Ishikawa (cell line): Measurements from ENCODE around the gene ACTG1.

ENCODE experiments used
- EP300 ChIP-seq: IDR thresholded peaks from 2 replicates; pipeline ENCODE4 v1.6.1; 2012; ENCODE audit warnings: borderline replicate concordance
- FOXM1 ChIP-seq: IDR thresholded peaks from 2 replicates; pipeline ENCODE4 v1.6.1; 2012; ENCODE audit warnings: low read depth, borderline replicate concordance
- REST ChIP-seq: IDR thresholded peaks from 2 replicates; pipeline ENCODE4 v1.6.1; 2012; ENCODE audit warnings: low read depth, mild to moderate bottlenecking
- YY1 ChIP-seq: IDR thresholded peaks from 2 replicates; pipeline ENCODE4 v1.6.1; 2012; ENCODE audit warnings: low read depth
- ZBTB7A ChIP-seq: IDR thresholded peaks from 2 replicates; pipeline ENCODE4 v1.6.1; 2012; ENCODE audit warnings: low read depth
- TF ChIP-seq, protein P1 (sequence below): IDR thresholded peaks from 2 replicates; pipeline ENCODE4 v1.6.1; 2012

- no peak for TF ChIP-seq FOXM1
- no peak for TF ChIP-seq YY1
- TF ChIP-seq ZBTB7A, result no peak
- TF ChIP-seq EP300, result no peak
- TF ChIP-seq, protein P1, sequence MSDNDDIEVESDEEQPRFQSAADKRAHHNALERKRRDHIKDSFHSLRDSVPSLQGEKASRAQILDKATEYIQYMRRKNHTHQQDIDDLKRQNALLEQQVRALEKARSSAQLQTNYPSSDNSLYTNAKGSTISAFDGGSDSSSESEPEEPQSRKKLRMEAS, result no peak
- TF ChIP-seq REST, result no peak
These were observed 20.9 kb upstream of the ACTG1 start for GRCh38 chr17:81533339-81534141.
